OCI-LY3 (cell line): ENCODE results near the gene GP1BA.

ENCODE experiments used
- H2AFZ ChIP-seq: fragments of 200-600, 300-600 bp; shearing (Covaris generic); 2 replicates; pipeline ENCODE4 v1.6.0; 2014; ENCODE audit warnings: antibody characterized with exemption, low read depth, low read length
- H3K27ac ChIP-seq: fragments of 200-600, 300-600 bp; sonication (generic); 2 replicates; pipeline ENCODE4 v1.5.1; 2014; ENCODE audit warnings: mild to moderate bottlenecking, low read length, moderate library complexity, mixed read lengths
- H3K27me3 ChIP-seq: fragments of 200-600, 300-600 bp; sonication (generic); 2 replicates; pipeline ENCODE4 v1.6.1; 2014; ENCODE audit warnings: low read depth, low read length, mixed read lengths
- H3K36me3 ChIP-seq: fragments of 200-600, 300-600 bp; sonication (generic); replicated peaks from 2 replicates; pipeline ENCODE3; 2014; ENCODE audit warnings: low read depth, low read length, mixed read lengths
- H3K4me1 ChIP-seq: fragments of 300-600, 200-600 bp; sonication (generic); 2 replicates; pipeline ENCODE4 v1.6.1; 2014; ENCODE audit warnings: low read length, mixed read lengths
- H3K4me2 ChIP-seq: fragments of 200-600, 300-600 bp; sonication (generic); 2 replicates; pipeline ENCODE4 v1.6.1; 2014; ENCODE audit warnings: low read length, mixed read lengths
- H3K4me3 ChIP-seq: fragments of 300-600, 200-600 bp; sonication (generic); 2 replicates; pipeline ENCODE4 v1.5.1; 2014; ENCODE audit warnings: antibody characterized with exemption, mild to moderate bottlenecking, low read length, moderate library complexity
- H3K79me2 ChIP-seq: fragments of 300-600, 200-600 bp; shearing (Covaris generic); 2 replicates; pipeline ENCODE4 v1.6.1; 2014; ENCODE audit warnings: mild to moderate bottlenecking, low read length, mixed read lengths
- H3K9ac ChIP-seq: fragments of 300-600, 200-600 bp; shearing (Covaris generic); 2 replicates; pipeline ENCODE4 v1.6.0; 2014; ENCODE audit warnings: mild to moderate bottlenecking, low read length, moderate library complexity
- H3K9me3 ChIP-seq: fragments of 200-600, 300-600 bp; shearing (Covaris generic); 2 replicates; pipeline ENCODE4 v1.6.1; 2014; ENCODE audit warnings: low read length, mixed read lengths; ENCODE audit not compliant: insufficient read depth
- H4K20me1 ChIP-seq: fragments of 200-600, 300-600 bp; sonication (generic); 2 replicates; pipeline ENCODE4 v1.6.1; 2016; ENCODE audit warnings: low read length, mixed read lengths; ENCODE audit not compliant: insufficient read depth
- CTCF ChIP-seq: fragments of 200-600, 300-600 bp; sonication (generic); IDR thresholded peaks from 2 replicates; pipeline ENCODE4 v1.5.1; 2014; ENCODE audit warnings: antibody characterized with exemption, low read length, low read depth
- EZH2phosphoT487 ChIP-seq: fragments of 200-600 bp; shearing (Covaris generic); IDR thresholded peaks from 2 replicates; pipeline ENCODE4 v1.6.1; 2018; ENCODE audit warnings: antibody characterized with exemption, mixed run types, low read depth

The GP1BA gene

GRCh38 chr17:4928881-4929280 lies 3.2 kb upstream of the GP1BA start:
- Histone ChIP-seq H3K4me2 (no peak overlapping the region), H2AFZ (no peak overlapping the region), H4K20me1 (no peaks in the 10 kb centered on the region), H3K27ac (no peak overlapping the region), H3K36me3 (no peaks in the 10 kb centered on the region), H3K79me2 (no peaks in the 10 kb centered on the region), H3K27me3 (no peaks in the 10 kb centered on the region), H3K9ac (no peak overlapping the region), H3K4me1 (no peaks in the 10 kb centered on the region), H3K9me3 (no peaks in the 10 kb centered on the region), H3K4me3 (no peak overlapping the region)
- TF ChIP-seq EZH2phosphoT487 = no peak
- TF ChIP-seq CTCF = no peak

- Histone ChIP-seq H4K20me1 (no peaks in the 10 kb centered on the region), H3K79me2 (no peaks in the 10 kb centered on the region), H3K9me3 (no peaks in the 10 kb centered on the region), H3K4me2 (no peak overlapping the region), H3K4me3 (no peak overlapping the region), H3K27ac (no peak overlapping the region), H3K36me3 (peaks cover 4% of the 10 kb centered on the region), H2AFZ (no peak overlapping the region), H3K4me1 (no peaks in the 10 kb centered on the region), H3K27me3 (no peaks in the 10 kb centered on the region), H3K9ac (no peak overlapping the region)
- TF ChIP-seq CTCF (no peak), EZH2phosphoT487 (no peak)
Observed at GRCh38 chr17:4932756-4933155, 679 bp downstream of the GP1BA start.

- Histone ChIP-seq H3K9me3 (no peaks in the 10 kb centered on the region), H3K27ac (no peak overlapping the region), H3K36me3 (peaks cover 13% of the 10 kb centered on the region), H2AFZ (no peak overlapping the region), H3K4me3 (no peak overlapping the region), H3K79me2 (peaks cover 7% of the 10 kb centered on the region), H3K4me1 (peaks cover 3% of the 10 kb centered on the region), H4K20me1 (no peaks in the 10 kb centered on the region), H3K4me2 (no peak overlapping the region), H3K27me3 (no peaks in the 10 kb centered on the region), H3K9ac (no peak overlapping the region)
- TF ChIP-seq CTCF (no peak), EZH2phosphoT487 (no peak)
Observed at GRCh38 chr17:4933646-4934045, 1.6 kb downstream of the GP1BA start.

- H4K20me1 ChIP-seq = no peaks in the 10 kb centered on the region
- H3K4me3 ChIP-seq = no peak overlapping the region
- H3K36me3 ChIP-seq = peaks cover 13% of the 10 kb centered on the region
- H3K9me3 ChIP-seq = no peaks in the 10 kb centered on the region
- H3K27ac ChIP-seq = no peak overlapping the region
- H3K9ac ChIP-seq = no peak overlapping the region
- H3K79me2 ChIP-seq = peaks cover 15% of the 10 kb centered on the region
- no peaks in the 10 kb centered on the region for H3K27me3 ChIP-seq
- TF ChIP-seq EZH2phosphoT487 (no peak), CTCF (no peak)
- H3K4me1 ChIP-seq = peaks cover 7% of the 10 kb centered on the region
- no peak overlapping the region for H3K4me2 ChIP-seq
- no peak overlapping the region for H2AFZ ChIP-seq
Observed at GRCh38 chr17:4934173-4934979, 2.3 kb downstream of the GP1BA start.
